ENCODE results near the gene SSBP4. TPM values are rescaled to one million over a fixed set of nuclear protein-coding genes. Genes with fewer than 3 reads are reported as not detected.

The SSBP4 gene
- polyA plus RNA-seq, 2 of the 4 experiments (the other 2 are of a cell fraction) = 6.9 to 43.2 TPM

- CTCF ChIA-PET = interaction anchor here (0.6 to 11.5 kb wide), 2 partner anchors 17 to 520 kb away, joined by 3 to 168 read pairs; no protein-coding TSS in a partner anchor
- FAIRE-seq (no peak), ATAC-seq (no peak)
These were observed 47.2 kb downstream of the SSBP4 start for GRCh38 chr19:18466354-18466753.

GRCh38 chr19:18467978-18468377 is 48.8 kb downstream of the SSBP4 start:
- no peak overlapping the region for H3K4me3 ChIP-seq
- 74% methylated on average over 3 of the region's 3 CpGs for WGBS (ENCODE audit: missing lambda C conversion rate)
- FAIRE-seq (no peak), ATAC-seq (no peak), DNase-seq (ENCODE audit: low read depth in 1 of 2, low spot score in 1 of 2) (no peak)
- ChIA-PET CTCF (interaction anchor here (1.3 to 4.4 kb wide), 15 partner anchors 8 to 379 kb away, joined by 3 to 38 read pairs (median 9); no protein-coding TSS in a partner anchor), POLR2A (interaction anchor here (0.6 kb wide), 1 partner anchor 280 kb away, joined by 3 read pairs; no protein-coding TSS in a partner anchor)
- TF ChIP-seq GATA3 (IDR thresholded peaks at IDR 0.05; ENCODE audit: borderline replicate concordance) = no peak
- TF ChIP-seq CHD2 (IDR thresholded peaks at IDR 0.05; ENCODE audit: low read length, partially characterized antibody) = no peak
- no peak for TF ChIP-seq ZFP36 (IDR thresholded peaks at IDR 0.05; ENCODE audit: borderline replicate concordance, partially characterized antibody)
- no peak for TF ChIP-seq RNF2 (IDR thresholded peaks at IDR 0.05; ENCODE audit: borderline replicate concordance, low read depth)
- no peak for TF ChIP-seq MAFK (IDR thresholded peaks at IDR 0.05; ENCODE audit: partially characterized antibody)
- H3K4me1 ChIP-seq = peaks cover 52% of the 10 kb centered on the region
- no peaks in the 10 kb centered on the region for H3K9me3 ChIP-seq
- peak overlapping the region; percentile 78; the same call in 2 of the 3 replicates for H3K4me2 ChIP-seq
- peak overlapping the region in 1 of 2 experiments; percentile 92; a peak in 3 of 6 replicates for H3K27ac ChIP-seq

More at GRCh38 chr19:18466354-18466753, 47.2 kb downstream of the SSBP4 start:
- H3K27ac ChIP-seq = no peak overlapping the region
- WGBS (ENCODE audit: missing lambda C conversion rate) = 98% methylated on average over 7 of the region's 11 CpGs
- H3K9me3 ChIP-seq = no peaks in the 10 kb centered on the region
- no peak overlapping the region for H3K4me2 ChIP-seq
- TF ChIP-seq ZSCAN20 (CRISPR knock-in tag; IDR thresholded peaks at IDR 0.05) (no peak), NR3C1 (IDR thresholded peaks at IDR 0.05) (no peak), BHLHE40 (IDR thresholded peaks at IDR 0.05; ENCODE audit: low read depth, low read length) (no peak), EHF (CRISPR knock-in tag; IDR thresholded peaks at IDR 0.05) (no peak), HMGXB4 (CRISPR knock-in tag; IDR thresholded peaks at IDR 0.05; ENCODE audit: borderline replicate concordance) (no peak), RFX5 (IDR thresholded peaks at IDR 0.05) (no peak), PHF8 (IDR thresholded peaks at IDR 0.05; ENCODE audit: borderline replicate concordance, low read depth) (no peak), MYC (IDR thresholded peaks at IDR 0.05; ENCODE audit: borderline replicate concordance, low read length) (no peak), REST (IDR thresholded peaks at IDR 0.05) (no peak), NPAS2 (CRISPR knock-in tag; IDR thresholded peaks at IDR 0.05; ENCODE audit: borderline replicate concordance) (no peak)
- H3K4me1 ChIP-seq = peaks cover 52% of the 10 kb centered on the region
- no peak for DNase-seq (ENCODE audit: low read depth in 1 of 2, low spot score in 1 of 2)
- no peak overlapping the region for H3K4me3 ChIP-seq
- POLR2A ChIA-PET = no interaction called here

GRCh38 chr19:18468517-18468916 is 49.3 kb downstream of the SSBP4 start:
- H3K27ac ChIP-seq = peak overlapping the region; percentile 11 to 92; a peak in 4 of 6 replicates
- ATAC-seq = peak; percentile 9 to 10; a peak in 3 of 6 replicates
- no peak for FAIRE-seq
- peak; percentile 57; the same call in 1 of the 2 replicates for TF ChIP-seq BHLHE40 (IDR thresholded peaks at IDR 0.05; ENCODE audit: low read depth, low read length)
- TF ChIP-seq NR3C1 (IDR thresholded peaks at IDR 0.05) = no peak
- DNase-seq (ENCODE audit: low read depth in 1 of 2, low spot score in 1 of 2) = peak in 1 of 2 experiments; percentile 30
- H3K4me3 ChIP-seq = no peak overlapping the region
- ChIA-PET POLR2A (interaction anchor here (0.6 kb wide), 2 partner anchors 167 to 280 kb away, joined by 3 read pairs; no protein-coding TSS in a partner anchor), CTCF (interaction anchor here (0.5 to 4.4 kb wide), 21 partner anchors 8 to 378 kb away, joined by 3 to 38 read pairs (median 8); partner anchors contain the start of gene FKBP8)
- WGBS (ENCODE audit: missing lambda C conversion rate) = 61% methylated on average over 2 of the region's 3 CpGs
- no peaks in the 10 kb centered on the region for H3K9me3 ChIP-seq
- peak overlapping the region; percentile 78 for H3K4me2 ChIP-seq
- H3K4me1 ChIP-seq = peaks cover 52% of the 10 kb centered on the region
